Measurements from ENCODE around the gene CELF2.

The CELF2 gene

DNA sequence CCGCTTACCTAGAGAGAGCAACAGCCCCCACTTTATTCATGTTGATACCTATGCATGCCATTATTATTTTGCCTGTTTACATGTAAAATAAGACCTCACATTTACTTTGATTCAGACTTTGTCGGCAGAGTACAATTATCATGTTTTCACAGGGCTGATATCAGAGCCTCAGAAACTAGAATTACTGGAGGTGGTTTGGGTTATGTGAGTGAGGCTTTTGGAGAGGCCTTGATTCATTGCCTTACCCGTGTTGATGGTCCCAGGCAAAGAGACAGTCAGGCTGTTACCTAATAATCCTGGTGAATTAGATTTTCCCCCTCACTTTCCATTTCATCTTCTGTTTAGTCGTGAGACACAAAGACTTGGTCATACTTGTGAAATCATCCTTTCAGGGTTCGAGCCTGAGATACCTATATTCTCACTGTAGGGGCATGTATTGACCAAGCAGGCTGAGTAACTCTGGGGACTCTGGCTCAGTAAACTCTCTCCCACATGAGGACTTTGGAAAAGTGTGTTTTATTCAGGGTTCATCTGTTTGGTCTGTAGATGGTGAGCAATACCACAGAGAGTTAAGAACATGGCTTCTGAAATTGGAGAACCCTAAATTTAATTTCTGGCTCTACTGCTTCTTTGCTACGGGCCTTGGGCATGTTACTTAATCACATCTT is 150.9 kb downstream of the CELF2 start:
- H3K4me1 ChIP-seq: peaks cover 0 to 25% (median 13%) of the 10 kb centered on the region in 4 donors
- no peak for DNase-seq
- peak overlapping the region in 1 of 2 donors; percentile 62 for H3K4me3 ChIP-seq
- TF ChIP-seq, protein P1, sequence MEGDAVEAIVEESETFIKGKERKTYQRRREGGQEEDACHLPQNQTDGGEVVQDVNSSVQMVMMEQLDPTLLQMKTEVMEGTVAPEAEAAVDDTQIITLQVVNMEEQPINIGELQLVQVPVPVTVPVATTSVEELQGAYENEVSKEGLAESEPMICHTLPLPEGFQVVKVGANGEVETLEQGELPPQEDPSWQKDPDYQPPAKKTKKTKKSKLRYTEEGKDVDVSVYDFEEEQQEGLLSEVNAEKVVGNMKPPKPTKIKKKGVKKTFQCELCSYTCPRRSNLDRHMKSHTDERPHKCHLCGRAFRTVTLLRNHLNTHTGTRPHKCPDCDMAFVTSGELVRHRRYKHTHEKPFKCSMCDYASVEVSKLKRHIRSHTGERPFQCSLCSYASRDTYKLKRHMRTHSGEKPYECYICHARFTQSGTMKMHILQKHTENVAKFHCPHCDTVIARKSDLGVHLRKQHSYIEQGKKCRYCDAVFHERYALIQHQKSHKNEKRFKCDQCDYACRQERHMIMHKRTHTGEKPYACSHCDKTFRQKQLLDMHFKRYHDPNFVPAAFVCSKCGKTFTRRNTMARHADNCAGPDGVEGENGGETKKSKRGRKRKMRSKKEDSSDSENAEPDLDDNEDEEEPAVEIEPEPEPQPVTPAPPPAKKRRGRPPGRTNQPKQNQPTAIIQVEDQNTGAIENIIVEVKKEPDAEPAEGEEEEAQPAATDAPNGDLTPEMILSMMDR (IDR thresholded peaks at IDR 0.05): no peak
- peaks cover 0 to 4% (median 0%) of the 10 kb centered on the region in 3 donors for H3K36me3 ChIP-seq
- no peak overlapping the region for H3K27ac ChIP-seq
- intact Hi-C loops (cut with DNase I; ENCODE audit: low total_unique reads): no loop called here
- no peaks in the 10 kb centered on the region for H3K9me3 ChIP-seq
- H3K27me3 ChIP-seq: no peaks in the 10 kb centered on the region

DNA sequence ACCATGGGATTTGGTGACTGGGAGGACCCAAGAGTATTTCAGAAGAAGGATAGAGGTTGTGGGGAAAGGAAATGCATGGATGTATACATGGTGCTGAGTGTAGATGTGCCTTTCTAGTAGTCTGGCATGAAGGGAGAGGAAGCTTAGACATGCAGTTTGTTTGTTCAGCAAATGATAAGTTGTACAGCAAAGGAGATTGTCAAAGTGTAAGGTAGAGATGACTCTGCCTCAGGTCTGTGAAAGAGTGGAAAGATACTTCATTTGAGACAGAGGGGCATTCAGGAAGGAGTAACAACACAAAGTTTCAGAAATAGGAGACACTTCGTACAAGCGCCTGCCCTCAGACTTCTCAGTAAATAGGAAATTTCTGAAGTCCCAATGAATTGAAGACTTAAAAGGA is 152.3 kb downstream of the CELF2 start:
- TF ChIP-seq, protein P1 (IDR thresholded peaks at IDR 0.05): no peak
- peak overlapping the region in 1 of 2 donors; percentile 1 for H3K4me3 ChIP-seq
- no peaks in the 10 kb centered on the region for H3K9me3 ChIP-seq
- H3K27me3 ChIP-seq: no peaks in the 10 kb centered on the region
- H3K27ac ChIP-seq: no peak overlapping the region
- intact Hi-C loops (cut with DNase I; ENCODE audit: low total_unique reads): no loop called here
- DNase-seq: no peak
- H3K36me3 ChIP-seq: peaks cover 0 to 4% (median 0%) of the 10 kb centered on the region in 3 donors
- peaks cover 0 to 11% (median 7%) of the 10 kb centered on the region in 4 donors for H3K4me1 ChIP-seq

DNA sequence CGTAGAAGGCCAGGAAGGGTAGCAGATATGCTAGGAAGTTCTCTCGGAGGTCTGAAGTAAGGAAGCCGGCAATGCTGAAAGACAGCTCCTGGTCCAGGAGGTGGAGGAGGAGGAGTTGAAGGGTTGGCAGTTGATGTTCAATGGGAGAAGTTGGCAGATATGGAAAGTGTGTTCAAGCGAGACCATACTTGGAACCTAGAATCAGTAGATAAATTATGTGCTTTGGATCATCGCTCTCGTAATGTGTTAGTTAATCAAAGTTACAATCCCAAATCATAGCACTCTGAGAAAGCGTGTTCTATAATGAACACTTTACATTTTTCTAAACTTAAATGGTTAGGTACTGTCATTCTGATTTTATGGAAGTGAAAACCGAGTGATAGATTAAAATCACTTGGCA is 152.9 kb downstream of the CELF2 start:
- H3K4me1 ChIP-seq: peaks cover 0 to 10% (median 7%) of the 10 kb centered on the region in 4 donors
- no peak for DNase-seq
- H3K4me3 ChIP-seq: peak overlapping the region in 1 of 2 donors; percentile 1
- no peak overlapping the region for H3K27ac ChIP-seq
- H3K36me3 ChIP-seq: peaks cover 0 to 4% (median 0%) of the 10 kb centered on the region in 3 donors
- no peaks in the 10 kb centered on the region for H3K27me3 ChIP-seq
- TF ChIP-seq, protein P1 (IDR thresholded peaks at IDR 0.05): no peak
- no peaks in the 10 kb centered on the region for H3K9me3 ChIP-seq
- intact Hi-C loops (cut with DNase I; ENCODE audit: low total_unique reads): no loop called here

DNA sequence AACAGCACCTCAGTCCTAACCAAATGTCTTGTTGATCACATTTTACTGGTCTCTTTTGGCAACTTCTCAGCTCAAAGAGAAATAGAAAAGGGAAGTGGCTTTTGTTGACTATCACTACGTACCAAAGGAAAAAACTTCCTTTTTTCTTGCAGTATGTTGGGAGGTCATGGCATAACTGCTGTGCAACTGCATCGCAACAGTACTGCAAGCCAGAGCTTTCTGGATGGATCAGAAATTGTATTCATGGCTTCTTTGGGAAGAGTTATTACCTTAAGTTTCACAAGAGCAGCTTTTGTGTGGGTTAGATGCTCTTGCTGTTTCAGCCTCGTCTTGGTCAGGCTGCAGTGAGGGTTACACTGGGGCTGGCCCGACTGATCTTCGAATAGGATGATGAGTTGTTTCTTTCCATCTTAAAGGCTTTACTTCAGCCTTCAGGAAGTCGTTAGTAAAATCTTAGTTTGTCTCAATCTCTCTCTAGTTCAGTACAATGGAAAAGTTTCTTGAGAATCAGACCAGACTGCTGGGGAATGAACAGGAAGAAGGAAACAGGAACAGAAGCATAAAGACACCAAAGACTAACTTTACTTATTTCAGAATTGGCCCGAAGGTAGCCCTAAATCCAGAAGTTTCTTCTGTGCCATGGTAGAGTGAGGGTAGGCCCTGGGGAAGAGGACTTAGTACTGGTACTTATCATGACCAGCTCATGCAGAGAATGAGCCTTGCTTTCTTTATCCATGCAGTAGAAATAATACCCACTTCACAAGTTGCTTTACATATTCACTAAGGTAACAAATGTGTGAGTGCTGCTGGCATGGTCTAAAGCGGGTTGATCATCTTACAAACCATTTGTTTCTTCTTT is 153.6 kb downstream of the CELF2 start:
- Histone ChIP-seq H3K36me3 (peaks cover 0 to 4% (median 4%) of the 10 kb centered on the region in 3 donors), H3K9me3 (no peaks in the 10 kb centered on the region), H3K27ac (no peak overlapping the region), H3K27me3 (no peaks in the 10 kb centered on the region), H3K4me3 (no peak overlapping the region), H3K4me1 (peaks cover 0 to 6% (median 2%) of the 10 kb centered on the region in 4 donors)
- intact Hi-C loops (cut with DNase I; ENCODE audit: low total_unique reads): no loop called here
- TF ChIP-seq, protein P1 (IDR thresholded peaks at IDR 0.05): no peak
- no peak for DNase-seq

DNA sequence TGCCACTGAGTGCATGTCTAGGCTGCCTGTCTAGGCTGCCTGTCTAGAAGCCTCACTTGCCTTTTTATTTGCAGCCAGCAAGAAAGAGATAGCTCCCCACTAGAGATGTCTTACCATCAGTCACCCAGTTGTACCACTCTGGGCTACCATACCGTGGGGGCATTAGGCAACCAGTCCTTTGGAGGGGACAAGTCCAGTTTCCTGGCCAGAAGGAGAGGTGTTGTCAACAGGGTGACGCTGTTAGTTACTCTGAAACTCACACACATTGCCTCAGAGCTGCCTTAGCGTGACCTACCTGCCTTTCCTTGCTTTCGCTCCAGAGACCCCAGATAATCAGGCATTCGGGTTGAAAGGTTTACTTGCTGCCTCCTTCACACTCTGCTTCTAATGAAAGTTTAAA is 155.4 kb downstream of the CELF2 start:
- no peaks in the 10 kb centered on the region for H3K27me3 ChIP-seq
- DNase-seq: no peak
- H3K9me3 ChIP-seq: no peaks in the 10 kb centered on the region
- intact Hi-C loops (cut with DNase I; ENCODE audit: low total_unique reads): no loop called here
- H3K4me1 ChIP-seq: no peaks in the 10 kb centered on the region
- TF ChIP-seq, protein P1 (IDR thresholded peaks at IDR 0.05): no peak
- H3K27ac ChIP-seq: no peak overlapping the region
- H3K4me3 ChIP-seq: no peak overlapping the region
- H3K36me3 ChIP-seq: peaks cover 0 to 4% (median 4%) of the 10 kb centered on the region in 3 donors
